HCT116 (cell line): ENCODE measurements around the gene PAX5. TPM values are rescaled to one million over a fixed set of nuclear protein-coding genes. Genes with fewer than 3 reads are reported as not detected.

ENCODE experiments used
- ATAC-seq: fragments of 200-7000 bp; cut with Tn5 transposase; 2 replicates; pipeline ENCODE4 v1.9.1; 2020; ENCODE audit warnings: mild to moderate bottlenecking, moderate library complexity
- BruUV-seq: library from RNA; stranded (reverse); fragments of 400-500 nt; replicated peaks from 2 replicates; lab custom pipeline; 2021; lab: Mats Ljungman, UMichigan
- CTCF ChIA-PET: fragments of 300-600 bp; sonication (Branson Sonifier 250); formaldehyde crosslinking; loops from one replicate; lab custom pipeline; 2021; ENCODE audit warnings: antibody characterized with exemption; lab: Charles Lee
- POLR2A ChIA-PET: fragments of 300-600, 350-600 bp; sonication (Branson Sonifier 250); formaldehyde crosslinking; loops from one replicate; lab custom pipeline; 2021; ENCODE audit warnings: antibody characterized with exemption; lab: Charles Lee
- RAD21 ChIA-PET, 2 experiments: fragments of 300-600 bp; sonication (Branson Sonifier 250); formaldehyde crosslinking; loops; one replicate each; lab custom pipeline; 2023; ENCODE audit warnings: low total read pairs in 2 of 2; ENCODE audit not compliant: uncharacterized antibody in 2 of 2, unreplicated experiment in 2 of 2, low non-redundant PET in 1 of 2; lab: Charles Lee
- DNase-seq: peaks from one replicate; pipeline ENCODE4 v3.0.0-alpha.2; 2010; ENCODE audit warnings: low read depth, low spot score
- H2AFZ ChIP-seq: fragments of 200-600 bp; shearing (Covaris generic), sonication (generic); 2 replicates; pipeline ENCODE4 v1.6.1; 2017; ENCODE audit warnings: low read depth, mixed run types, mixed read lengths, antibody characterized with exemption, low read length; ENCODE audit not compliant: poor library complexity, severe bottlenecking
- H3K27ac ChIP-seq: 2 replicates; pipeline ENCODE4 v1.5.1; 2012; ENCODE audit warnings: low read depth, low read length
- H3K27me3 ChIP-seq: fragments of 200-600 bp; sonication (generic); 2 replicates; pipeline ENCODE4 v1.6.1; 2016; ENCODE audit warnings: mixed run types, low read length, mixed read lengths; ENCODE audit not compliant: insufficient read depth
- H3K36me3 ChIP-seq, 2 experiments: fragments of 200-500 bp in 1 of 2; fragments of 200-600 bp in 1 of 2; sonication (Bioruptor generic) in 1 of 2; sonication (generic) in 1 of 2; 2 replicates each; pipeline versions ENCODE4 v1.5.1 to v1.6.1; 2014 to 2016; ENCODE audit warnings: low read length in 2 of 2, inconsistent platforms in 1 of 2, mixed read lengths in 1 of 2, mixed run types in 1 of 2; ENCODE audit not compliant: insufficient read depth in 2 of 2, control insufficient read depth in 1 of 2
- H3K4me1 ChIP-seq, 2 experiments: fragments of 200-600 bp in 1 of 2; sonication (generic) in 1 of 2; 2 replicates each; pipeline versions ENCODE4 v1.5.1 to v1.6.1; 2012 to 2017; ENCODE audit warnings: low read length in 2 of 2, inconsistent platforms in 1 of 2, mild to moderate bottlenecking in 1 of 2, mixed read lengths in 1 of 2, mixed run types in 1 of 2, moderate library complexity in 1 of 2; ENCODE audit not compliant: insufficient read depth in 2 of 2, control insufficient read depth in 1 of 2
- H3K4me2 ChIP-seq: fragments of 200-600 bp; sonication (generic); 2 replicates; pipeline ENCODE4 v1.6.1; 2017; ENCODE audit warnings: mixed run types, low read length, mixed read lengths
- H3K4me3 ChIP-seq, 2 experiments: fragments of 200-600 bp in 1 of 2; sonication (generic) in 1 of 2; replicated peaks in 1 of 2; 2 replicates each; pipeline ENCODE4 v1.5.1; 2011 to 2016; ENCODE audit warnings: low read length in 2 of 2, control low read depth in 1 of 2, low read depth in 1 of 2, mild to moderate bottlenecking in 1 of 2, mixed read lengths in 1 of 2, mixed run types in 1 of 2
- H3K79me2 ChIP-seq: fragments of 200-600 bp; sonication (generic); 2 replicates; pipeline ENCODE4 v1.6.1; 2017; ENCODE audit warnings: mild to moderate bottlenecking, mixed run types, low read length, moderate library complexity, mixed read lengths; ENCODE audit not compliant: insufficient read depth
- H3K9ac ChIP-seq: fragments of 200-600 bp; sonication (generic); 2 replicates; pipeline ENCODE4 v1.6.1; 2016; ENCODE audit warnings: low read length, mixed read lengths
- H3K9me2 ChIP-seq: fragments of 200-600 bp; sonication (generic), shearing (Covaris generic); 2 replicates; pipeline ENCODE4 v1.6.1; 2017; ENCODE audit warnings: mixed run types, mild to moderate bottlenecking, moderate library complexity; ENCODE audit not compliant: insufficient read depth
- H3K9me3 ChIP-seq, 2 experiments: fragments of 200-500 bp in 1 of 2; fragments of 200-600 bp in 1 of 2; sonication (Bioruptor generic) in 1 of 2; sonication (generic) in 1 of 2; 2 replicates each; pipeline ENCODE4 v1.6.1; 2014 to 2017; ENCODE audit warnings: low read length in 2 of 2, mixed read lengths in 2 of 2, inconsistent platforms in 1 of 2, low read depth in 1 of 2, mild to moderate bottlenecking in 1 of 2, mixed run types in 1 of 2, moderate library complexity in 1 of 2; ENCODE audit not compliant: control insufficient read depth in 1 of 2, insufficient read depth in 1 of 2
- H4K20me1 ChIP-seq: fragments of 200-600 bp; sonication (generic), shearing (Covaris generic); 2 replicates; pipeline ENCODE4 v1.6.1; 2017; ENCODE audit warnings: mixed run types, mild to moderate bottlenecking, moderate library complexity; ENCODE audit not compliant: insufficient read depth
- CBX3 ChIP-seq: IDR thresholded peaks from 2 replicates; pipeline ENCODE4 v1.6.1; 2012; ENCODE audit warnings: low read depth
- CEBPB ChIP-seq: IDR thresholded peaks from 2 replicates; pipeline ENCODE4 v1.6.1; 2012; ENCODE audit warnings: low read depth
- ELF1 ChIP-seq: IDR thresholded peaks from 2 replicates; pipeline ENCODE4 v1.6.1; 2012; ENCODE audit warnings: low read depth, borderline replicate concordance
- EZH2 ChIP-seq: fragments of 200-600 bp; sonication (generic); IDR thresholded peaks from 2 replicates; pipeline ENCODE4 v1.6.1; 2017; ENCODE audit warnings: antibody characterized with exemption, mixed run types
- EZH2phosphoT487 ChIP-seq: fragments of 200-600 bp; IDR thresholded peaks from 2 replicates; pipeline ENCODE4 v1.6.1; 2018; ENCODE audit warnings: antibody characterized with exemption, borderline replicate concordance
- FOSL1 ChIP-seq: IDR thresholded peaks from 2 replicates; pipeline ENCODE4 v1.6.1; 2012; ENCODE audit warnings: low read depth
- JUND ChIP-seq: IDR thresholded peaks from 2 replicates; pipeline ENCODE4 v1.6.1; 2012
- POLR2A ChIP-seq: IDR thresholded peaks from 2 replicates; pipeline ENCODE4 v1.7.0; 2011; ENCODE audit warnings: borderline replicate concordance; ENCODE audit not compliant: insufficient read depth, insufficient read length; ENCODE audit errors: extremely low read depth
- POLR2AphosphoS5 ChIP-seq: IDR thresholded peaks from 2 replicates; pipeline ENCODE4 v1.6.1; 2011; ENCODE audit warnings: mild to moderate bottlenecking, low read depth, low read length, moderate library complexity
- RAD21 ChIP-seq: IDR thresholded peaks from 2 replicates; pipeline ENCODE4 v1.6.1; 2012; ENCODE audit warnings: low read depth, mild to moderate bottlenecking
- SP1 ChIP-seq: IDR thresholded peaks from 2 replicates; pipeline ENCODE4 v1.6.1; 2012; ENCODE audit warnings: low read depth
- SRF ChIP-seq: IDR thresholded peaks from 2 replicates; pipeline ENCODE4 v1.6.1; 2012; ENCODE audit warnings: low read depth
- TCF7L2 ChIP-seq: IDR thresholded peaks from 2 replicates; pipeline ENCODE4 v1.7.0; 2011; ENCODE audit warnings: borderline replicate concordance, inconsistent platforms; ENCODE audit not compliant: insufficient read depth, insufficient read length; ENCODE audit errors: extremely low read depth
- YY1 ChIP-seq: IDR thresholded peaks from 2 replicates; pipeline ENCODE4 v1.6.1; 2011; ENCODE audit warnings: low read length, low read depth, moderate library complexity, mild to moderate bottlenecking; ENCODE audit not compliant: insufficient replicate concordance; ENCODE audit errors: extremely low read depth
- ZFX ChIP-seq: fragments of 450-650 bp; IDR thresholded peaks from 2 replicates; pipeline ENCODE4 v1.6.1; 2017
- ZNF274 ChIP-seq: fragments of 200-500 bp; sonication (Bioruptor generic); IDR thresholded peaks from 2 replicates; pipeline ENCODE4 v1.6.1; 2014; ENCODE audit warnings: mild to moderate bottlenecking, low read depth, low read length, inconsistent platforms
- intact Hi-C: fragments of 100-400 bp; cut with micrococcal nuclease; formaldehyde crosslinking; loops from 2 replicates; pipeline ENCODE4 v1.10.0; 2022
- total RNA-seq: library from RNA; stranded (reverse); gene quantifications from one replicate; pipeline ENCODE4 v1.2.1, GENCODE V29; 2021; ENCODE audit not compliant: unreplicated experiment
- TF ChIP-seq, protein P1 (sequence below), 3 experiments: fragments of 200-600 bp in 1 of 3; sonication (generic) in 1 of 3; IDR thresholded peaks in 2 of 3; conservative IDR thresholded peaks in 1 of 3; 2 replicates each; pipeline ENCODE4 v1.5.1; 2012 to 2017; ENCODE audit warnings: low read depth in 2 of 3, low read length in 2 of 3, antibody characterized with exemption in 1 of 3, borderline replicate concordance in 1 of 3, control low read depth in 1 of 3, mild to moderate bottlenecking in 1 of 3, mixed read lengths in 1 of 3, mixed run types in 1 of 3, moderate library complexity in 1 of 3; ENCODE audit not compliant: insufficient read depth in 1 of 3
- TF ChIP-seq, protein P2 (sequence below): IDR thresholded peaks from 2 replicates; pipeline ENCODE4 v1.6.1; 2012
- TF ChIP-seq, protein P3 (sequence below): IDR thresholded peaks from 2 replicates; pipeline ENCODE4 v1.6.1; 2012
- TF ChIP-seq, protein P4 (sequence below): IDR thresholded peaks from 2 replicates; pipeline ENCODE4 v1.6.1; 2011; ENCODE audit warnings: mild to moderate bottlenecking, low read length, moderate library complexity; ENCODE audit not compliant: insufficient replicate concordance; ENCODE audit errors: extremely low read depth

Gene PAX5
- total RNA-seq, 1 experiment from 2014 or later, result 0.17 TPM

DNA sequence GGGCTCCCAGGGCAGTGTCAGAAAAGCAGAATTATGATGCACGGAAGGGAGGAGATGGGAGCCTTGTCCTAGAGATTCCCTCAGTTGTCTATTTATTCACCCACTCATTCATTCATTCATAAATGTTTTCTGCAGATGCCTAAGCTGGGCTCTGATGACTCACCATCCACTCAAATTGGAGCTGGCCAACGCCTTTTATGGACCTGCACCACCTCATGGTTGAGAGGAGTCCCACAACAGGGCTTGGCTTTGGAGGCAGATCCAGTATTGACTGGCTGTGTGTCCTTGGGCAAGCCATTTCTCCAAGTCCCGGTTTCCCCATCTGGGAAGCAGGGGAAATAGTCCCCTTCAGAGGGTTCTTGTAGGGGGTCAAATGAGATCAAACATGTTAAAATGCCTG lies 233.6 kb downstream of the PAX5 start:
- Histone ChIP-seq H3K36me3 (no peaks in the 10 kb centered on the region), H3K9me3 (no peaks in the 10 kb centered on the region), H3K27me3 (peaks cover 14% of the 10 kb centered on the region; the same call in 1 of the 2 replicates), H3K27ac (no peak overlapping the region), H3K4me1 (no peaks in the 10 kb centered on the region), H3K9ac (no peak overlapping the region), H3K9me2 (no peaks in the 10 kb centered on the region), H3K4me3 (no peak overlapping the region), H2AFZ (no peak overlapping the region), H3K4me2 (no peak overlapping the region), H3K79me2 (no peaks in the 10 kb centered on the region), H4K20me1 (no peaks in the 10 kb centered on the region)
- TF ChIP-seq CEBPB, result no peak
- TF ChIP-seq, protein P1, sequence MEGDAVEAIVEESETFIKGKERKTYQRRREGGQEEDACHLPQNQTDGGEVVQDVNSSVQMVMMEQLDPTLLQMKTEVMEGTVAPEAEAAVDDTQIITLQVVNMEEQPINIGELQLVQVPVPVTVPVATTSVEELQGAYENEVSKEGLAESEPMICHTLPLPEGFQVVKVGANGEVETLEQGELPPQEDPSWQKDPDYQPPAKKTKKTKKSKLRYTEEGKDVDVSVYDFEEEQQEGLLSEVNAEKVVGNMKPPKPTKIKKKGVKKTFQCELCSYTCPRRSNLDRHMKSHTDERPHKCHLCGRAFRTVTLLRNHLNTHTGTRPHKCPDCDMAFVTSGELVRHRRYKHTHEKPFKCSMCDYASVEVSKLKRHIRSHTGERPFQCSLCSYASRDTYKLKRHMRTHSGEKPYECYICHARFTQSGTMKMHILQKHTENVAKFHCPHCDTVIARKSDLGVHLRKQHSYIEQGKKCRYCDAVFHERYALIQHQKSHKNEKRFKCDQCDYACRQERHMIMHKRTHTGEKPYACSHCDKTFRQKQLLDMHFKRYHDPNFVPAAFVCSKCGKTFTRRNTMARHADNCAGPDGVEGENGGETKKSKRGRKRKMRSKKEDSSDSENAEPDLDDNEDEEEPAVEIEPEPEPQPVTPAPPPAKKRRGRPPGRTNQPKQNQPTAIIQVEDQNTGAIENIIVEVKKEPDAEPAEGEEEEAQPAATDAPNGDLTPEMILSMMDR (IDR thresholded peaks at IDR 0.05 in 2 of 3, conservative IDR thresholded peaks at IDR 0.05 in 1 of 3; ENCODE audit: borderline replicate concordance in 1 of 3, insufficient read depth in 1 of 3, low read depth in 2 of 3, low read length in 2 of 3), result no peak
- TF ChIP-seq POLR2AphosphoS5, result no peak
- TF ChIP-seq ELF1, result no peak
- no peak for TF ChIP-seq SRF
- TF ChIP-seq YY1, result no peak
- no peak for TF ChIP-seq TCF7L2
- TF ChIP-seq RAD21, result no peak
- TF ChIP-seq SP1, result no peak
- TF ChIP-seq ZNF274, result no peak
- no peak for TF ChIP-seq EZH2phosphoT487
- TF ChIP-seq JUND, result no peak
- no peak for TF ChIP-seq FOSL1
- TF ChIP-seq EZH2, result no peak
- TF ChIP-seq, protein P2, sequence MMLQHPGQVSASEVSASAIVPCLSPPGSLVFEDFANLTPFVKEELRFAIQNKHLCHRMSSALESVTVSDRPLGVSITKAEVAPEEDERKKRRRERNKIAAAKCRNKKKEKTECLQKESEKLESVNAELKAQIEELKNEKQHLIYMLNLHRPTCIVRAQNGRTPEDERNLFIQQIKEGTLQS, result no peak
- no peak for TF ChIP-seq CBX3
- TF ChIP-seq, protein P3, sequence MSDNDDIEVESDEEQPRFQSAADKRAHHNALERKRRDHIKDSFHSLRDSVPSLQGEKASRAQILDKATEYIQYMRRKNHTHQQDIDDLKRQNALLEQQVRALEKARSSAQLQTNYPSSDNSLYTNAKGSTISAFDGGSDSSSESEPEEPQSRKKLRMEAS, result no peak
- TF ChIP-seq ZFX, result no peak
- TF ChIP-seq, protein P4, sequence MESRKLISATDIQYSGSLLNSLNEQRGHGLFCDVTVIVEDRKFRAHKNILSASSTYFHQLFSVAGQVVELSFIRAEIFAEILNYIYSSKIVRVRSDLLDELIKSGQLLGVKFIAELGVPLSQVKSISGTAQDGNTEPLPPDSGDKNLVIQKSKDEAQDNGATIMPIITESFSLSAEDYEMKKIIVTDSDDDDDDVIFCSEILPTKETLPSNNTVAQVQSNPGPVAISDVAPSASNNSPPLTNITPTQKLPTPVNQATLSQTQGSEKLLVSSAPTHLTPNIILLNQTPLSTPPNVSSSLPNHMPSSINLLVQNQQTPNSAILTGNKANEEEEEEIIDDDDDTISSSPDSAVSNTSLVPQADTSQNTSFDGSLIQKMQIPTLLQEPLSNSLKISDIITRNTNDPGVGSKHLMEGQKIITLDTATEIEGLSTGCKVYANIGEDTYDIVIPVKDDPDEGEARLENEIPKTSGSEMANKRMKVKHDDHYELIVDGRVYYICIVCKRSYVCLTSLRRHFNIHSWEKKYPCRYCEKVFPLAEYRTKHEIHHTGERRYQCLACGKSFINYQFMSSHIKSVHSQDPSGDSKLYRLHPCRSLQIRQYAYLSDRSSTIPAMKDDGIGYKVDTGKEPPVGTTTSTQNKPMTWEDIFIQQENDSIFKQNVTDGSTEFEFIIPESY, result no peak
- no peak for TF ChIP-seq POLR2A
- BruUV-seq, result no TSS peak
- no peak for ATAC-seq
- intact Hi-C loops, result no loop called here
- ChIA-PET CTCF (no interaction called here), POLR2A (no interaction called here), RAD21 (no interaction called here)
- no peak for DNase-seq
